Ascending aorta (tissue), 2 donors: ENCODE data around the gene PDE6B. TPM values are rescaled to one million over a fixed set of nuclear protein-coding genes. Genes with fewer than 3 reads are reported as not detected.

Experiments used
- DNase-seq, 2 donors: peaks; one replicate each; pipeline ENCODE4 v3.0.0-alpha.2; 2019; ENCODE audit warnings: low spot score in 2 of 2
- H3K27ac ChIP-seq, 2 donors: fragments of 200-600 bp; sonication (generic); one replicate each; pipeline ENCODE4 v1.5.1; 2016 to 2017; ENCODE audit warnings: mild to moderate bottlenecking in 1 of 2
- H3K27me3 ChIP-seq: fragments of 200-600 bp; sonication (generic); one replicate; pipeline ENCODE4 v1.5.1; 2017
- H3K36me3 ChIP-seq, 2 donors: fragments of 200-600 bp; sonication (generic); one replicate each; pipeline ENCODE4 v1.5.1; 2016
- H3K4me1 ChIP-seq, 2 donors: fragments of 200-600 bp; sonication (generic); one replicate each; pipeline ENCODE4 v1.5.1; 2016 to 2017; ENCODE audit warnings: mild to moderate bottlenecking in 1 of 2
- H3K4me3 ChIP-seq, 2 donors: fragments of 200-600 bp; sonication (generic); one replicate each; pipeline ENCODE4 v1.5.1; 2016 to 2017; ENCODE audit warnings: mild to moderate bottlenecking in 1 of 2
- H3K9me3 ChIP-seq, 2 donors: fragments of 200-600 bp; sonication (generic); one replicate each; pipeline ENCODE4 v1.5.1; 2016
- intact Hi-C: fragments of 100-400 bp; cut with DNase I; formaldehyde crosslinking; loops from one replicate; pipeline ENCODE4 v1.15.1; 2023
- total RNA-seq: library from RNA; depleted of rRNA; stranded (reverse); fragments of >200 nt; gene quantifications from one replicate; pipeline ENCODE4 v1.1.0, GENCODE V29; 2016
- TF ChIP-seq, protein P1 (sequence below), 3 experiments: fragments of 200-600 bp in 2 of 3; fragments of 450-650 bp in 1 of 3; sonication (generic) in 2 of 3; IDR thresholded peaks; one replicate each; pipeline ENCODE4 v1.5.1; 2016 to 2019; ENCODE audit warnings: antibody characterized with exemption in 3 of 3, mild to moderate bottlenecking in 1 of 3, moderate library complexity in 1 of 3

PDE6B gene
- total RNA-seq, 1 donor from 2014 or later: not detected

GRCh38 chr4:616911-617643 lies 8.3 kb upstream of the PDE6B start:
- Histone ChIP-seq H3K4me3 (no peak overlapping the region), H3K27me3 (no peaks in the 10 kb centered on the region), H3K27ac (no peak overlapping the region), H3K9me3 (no peaks in the 10 kb centered on the region), H3K36me3 (no peaks in the 10 kb centered on the region), H3K4me1 (no peaks in the 10 kb centered on the region)
- peak in 1 of 2 donors; percentile 42 for DNase-seq
- intact Hi-C loops: no loop called here
- TF ChIP-seq, protein P1, sequence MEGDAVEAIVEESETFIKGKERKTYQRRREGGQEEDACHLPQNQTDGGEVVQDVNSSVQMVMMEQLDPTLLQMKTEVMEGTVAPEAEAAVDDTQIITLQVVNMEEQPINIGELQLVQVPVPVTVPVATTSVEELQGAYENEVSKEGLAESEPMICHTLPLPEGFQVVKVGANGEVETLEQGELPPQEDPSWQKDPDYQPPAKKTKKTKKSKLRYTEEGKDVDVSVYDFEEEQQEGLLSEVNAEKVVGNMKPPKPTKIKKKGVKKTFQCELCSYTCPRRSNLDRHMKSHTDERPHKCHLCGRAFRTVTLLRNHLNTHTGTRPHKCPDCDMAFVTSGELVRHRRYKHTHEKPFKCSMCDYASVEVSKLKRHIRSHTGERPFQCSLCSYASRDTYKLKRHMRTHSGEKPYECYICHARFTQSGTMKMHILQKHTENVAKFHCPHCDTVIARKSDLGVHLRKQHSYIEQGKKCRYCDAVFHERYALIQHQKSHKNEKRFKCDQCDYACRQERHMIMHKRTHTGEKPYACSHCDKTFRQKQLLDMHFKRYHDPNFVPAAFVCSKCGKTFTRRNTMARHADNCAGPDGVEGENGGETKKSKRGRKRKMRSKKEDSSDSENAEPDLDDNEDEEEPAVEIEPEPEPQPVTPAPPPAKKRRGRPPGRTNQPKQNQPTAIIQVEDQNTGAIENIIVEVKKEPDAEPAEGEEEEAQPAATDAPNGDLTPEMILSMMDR (IDR thresholded peaks at IDR 0.05): no peak

DNA sequence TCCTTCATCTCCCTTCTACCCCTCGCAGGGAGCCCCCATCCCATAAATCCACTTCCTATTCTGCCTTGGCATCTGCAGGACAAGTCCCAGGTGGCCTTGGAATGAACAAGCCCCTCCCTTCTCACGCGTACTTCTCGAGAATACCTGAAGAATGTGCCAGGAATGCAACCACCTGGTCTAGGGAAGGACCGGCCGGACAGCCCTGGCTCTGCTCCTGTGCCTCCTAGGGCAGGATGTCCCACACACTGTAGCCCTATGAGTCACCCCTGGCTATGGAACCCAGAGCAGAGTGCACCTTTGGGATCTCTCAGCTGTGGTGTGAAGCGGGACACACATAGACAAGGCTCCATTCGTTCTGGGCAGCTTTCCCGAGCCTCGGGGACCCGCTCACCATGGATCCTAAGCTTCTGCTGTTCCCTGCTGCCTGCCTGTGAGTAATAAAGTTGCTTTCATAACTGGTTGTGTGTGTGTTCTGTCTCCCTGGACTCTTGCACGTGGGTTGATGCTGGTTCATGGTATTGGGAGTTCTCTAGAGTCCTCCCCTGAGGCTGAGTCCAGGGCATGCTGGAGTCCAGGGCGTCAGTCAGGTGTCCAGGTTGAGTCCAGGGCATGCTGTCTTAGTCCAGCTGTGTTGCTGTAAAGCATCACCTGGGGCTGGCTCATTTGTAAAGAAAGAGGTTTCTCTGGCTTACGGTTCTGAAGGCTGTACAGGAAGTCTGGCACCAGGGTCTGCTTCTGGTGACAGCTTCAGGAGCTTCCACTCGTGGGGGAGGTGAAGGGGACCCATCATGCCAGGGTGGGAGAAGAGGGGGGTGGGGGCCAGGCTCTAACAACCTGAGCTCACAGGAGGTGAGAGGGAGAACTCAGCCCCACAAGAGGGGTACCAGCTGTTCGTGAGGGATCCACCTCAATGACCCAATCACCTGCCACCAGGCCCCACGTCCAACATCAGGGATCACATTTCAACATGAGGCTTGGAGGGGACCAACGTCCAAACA lies 7.4 kb upstream of the PDE6B start:
- H3K9me3 ChIP-seq: no peaks in the 10 kb centered on the region
- H3K27me3 ChIP-seq: no peaks in the 10 kb centered on the region
- no peak overlapping the region for H3K27ac ChIP-seq
- no peak overlapping the region for H3K4me3 ChIP-seq
- intact Hi-C loops: no loop called here
- TF ChIP-seq, protein P1 (IDR thresholded peaks at IDR 0.05): no peak
- DNase-seq: peak in 1 of 2 donors; percentile 37
- H3K36me3 ChIP-seq: no peaks in the 10 kb centered on the region
- H3K4me1 ChIP-seq: no peaks in the 10 kb centered on the region

- no peaks in the 10 kb centered on the region for H3K4me1 ChIP-seq
- H3K9me3 ChIP-seq: no peaks in the 10 kb centered on the region
- no peaks in the 10 kb centered on the region for H3K36me3 ChIP-seq
- H3K4me3 ChIP-seq: no peak overlapping the region
- H3K27ac ChIP-seq: no peak overlapping the region
- TF ChIP-seq, protein P1 (IDR thresholded peaks at IDR 0.05): no peak
- no peaks in the 10 kb centered on the region for H3K27me3 ChIP-seq
- DNase-seq: peak in 1 of 2 donors; percentile 21
- intact Hi-C loops: no loop called here
These were observed 5.2 kb upstream of the PDE6B start for GRCh38 chr4:620201-620600.

- DNase-seq: peak in 1 of 2 donors; percentile 56
- TF ChIP-seq, protein P1 (IDR thresholded peaks at IDR 0.05): no peak
- intact Hi-C loops: no loop called here
These were observed 4.5 kb upstream of the PDE6B start for GRCh38 chr4:620851-621261.

GRCh38 chr4:621296-622070 lies 3.9 kb upstream of the PDE6B start:
- Histone ChIP-seq H3K27ac (no peak overlapping the region), H3K4me3 (no peak overlapping the region), H3K27me3 (no peaks in the 10 kb centered on the region), H3K9me3 (no peaks in the 10 kb centered on the region), H3K4me1 (no peaks in the 10 kb centered on the region), H3K36me3 (no peaks in the 10 kb centered on the region)
- DNase-seq: peak in 1 of 2 donors; percentile 44
- TF ChIP-seq, protein P1 (IDR thresholded peaks at IDR 0.05): no peak
- intact Hi-C loops: no loop called here

More at GRCh38 chr4:620851-621261, 4.5 kb upstream of the PDE6B start:
- Histone ChIP-seq H3K9me3 (no peaks in the 10 kb centered on the region), H3K27me3 (no peaks in the 10 kb centered on the region), H3K36me3 (no peaks in the 10 kb centered on the region), H3K4me1 (no peaks in the 10 kb centered on the region), H3K4me3 (no peak overlapping the region), H3K27ac (no peak overlapping the region)
